Retinal pigment epithelial cell (primary cell): ENCODE measurements around the gene SLFNL1.
A peak's percentile ranks its signal among the peaks of the same experiment; 100 is the strongest.

Experiments
- DNase-seq: peaks from one replicate; pipeline ENCODE4 v3.0.0-alpha.2; 2010; ENCODE audit warnings: low read depth
- H3K4me3 ChIP-seq: 2 replicates; pipeline ENCODE4 v1.5.1; 2011; ENCODE audit warnings: mild to moderate bottlenecking, low read length, control low read depth, moderate library complexity
- CTCF ChIP-seq: conservative IDR thresholded peaks from 2 replicates; pipeline ENCODE4 v1.5.1; 2011; ENCODE audit warnings: low read depth, low read length, control low read depth, inconsistent platforms

The SLFNL1 gene

GRCh38 chr1:41006942-41007865, 14.3 kb downstream of the SLFNL1 start:
- H3K4me3 ChIP-seq: no peak overlapping the region
- no peak for DNase-seq
- no peak for TF ChIP-seq CTCF

GRCh38 chr1:41005876-41006275, 15.6 kb downstream of the SLFNL1 start:
- DNase-seq: no peak
- no peak overlapping the region for H3K4me3 ChIP-seq
- TF ChIP-seq CTCF: no peak

GRCh38 chr1:41003640-41004220, 17.8 kb downstream of the SLFNL1 start:
- H3K4me3 ChIP-seq: no peak overlapping the region
- TF ChIP-seq CTCF: peak; percentile 51
- peak; percentile 70 for DNase-seq

GRCh38 chr1:41003127-41003639, 18.3 kb downstream of the SLFNL1 start:
- H3K4me3 ChIP-seq: no peak overlapping the region
- TF ChIP-seq CTCF: no peak
- DNase-seq: no peak

- no peak overlapping the region for H3K4me3 ChIP-seq
- no peak for TF ChIP-seq CTCF
- no peak for DNase-seq
These were observed 22.9 kb downstream of the SLFNL1 start for GRCh38 chr1:40998668-40999067.

GRCh38 chr1:40997096-40997495, 24.4 kb downstream of the SLFNL1 start:
- peak; percentile 54 for DNase-seq
- no peak overlapping the region for H3K4me3 ChIP-seq
- TF ChIP-seq CTCF: no peak
